T follicular helper cell (primary cell): ENCODE results near the gene MTA1.
A peak's percentile ranks its signal among the peaks of the same experiment; 100 is the strongest.

Experiments used
- DNase-seq: peaks from one replicate; pipeline ENCODE4 v3.0.0-alpha.2; 2020; ENCODE audit warnings: low read depth

MTA1 gene

GRCh38 chr14:105487449-105487985 lies 67.9 kb downstream of the MTA1 start:
- peak; percentile 70 for DNase-seq

DNA sequence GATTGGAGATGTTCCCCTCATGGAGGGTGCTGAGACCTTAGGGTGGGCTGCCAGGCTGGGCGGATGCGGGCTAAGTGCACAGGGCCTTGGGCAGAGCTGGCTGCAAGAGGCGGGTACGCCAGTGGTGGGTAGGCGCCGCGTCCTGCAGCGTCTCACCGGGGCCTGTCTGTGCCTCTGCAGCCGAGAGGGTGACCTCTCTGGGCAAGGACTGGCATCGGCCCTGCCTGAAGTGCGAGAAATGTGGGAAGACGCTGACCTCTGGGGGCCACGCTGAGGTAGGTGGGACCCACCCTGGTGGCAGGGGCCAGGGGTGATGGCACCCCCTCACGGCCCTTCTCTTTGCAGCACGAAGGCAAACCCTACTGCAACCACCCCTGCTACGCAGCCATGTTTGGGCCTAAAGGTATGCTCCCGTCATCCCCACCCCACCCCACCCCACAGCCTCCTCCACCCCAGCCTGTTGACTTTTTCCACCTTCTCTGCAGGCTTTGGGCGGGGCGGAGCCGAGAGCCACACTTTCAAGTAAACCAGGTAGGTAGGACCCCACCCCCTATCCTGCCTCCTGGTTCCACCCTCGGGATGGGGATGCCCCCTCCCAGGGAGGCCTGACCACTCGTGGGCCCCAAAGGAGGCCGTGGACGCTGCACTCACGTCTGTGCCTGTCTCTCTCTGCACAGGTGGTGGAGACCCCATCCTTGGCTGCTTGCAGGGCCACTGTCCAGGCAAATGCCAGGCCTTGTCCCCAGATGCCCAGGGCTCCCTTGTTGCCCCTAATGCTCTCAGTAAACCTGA lies 68.6 kb downstream of the MTA1 start:
- no peak for DNase-seq

DNA sequence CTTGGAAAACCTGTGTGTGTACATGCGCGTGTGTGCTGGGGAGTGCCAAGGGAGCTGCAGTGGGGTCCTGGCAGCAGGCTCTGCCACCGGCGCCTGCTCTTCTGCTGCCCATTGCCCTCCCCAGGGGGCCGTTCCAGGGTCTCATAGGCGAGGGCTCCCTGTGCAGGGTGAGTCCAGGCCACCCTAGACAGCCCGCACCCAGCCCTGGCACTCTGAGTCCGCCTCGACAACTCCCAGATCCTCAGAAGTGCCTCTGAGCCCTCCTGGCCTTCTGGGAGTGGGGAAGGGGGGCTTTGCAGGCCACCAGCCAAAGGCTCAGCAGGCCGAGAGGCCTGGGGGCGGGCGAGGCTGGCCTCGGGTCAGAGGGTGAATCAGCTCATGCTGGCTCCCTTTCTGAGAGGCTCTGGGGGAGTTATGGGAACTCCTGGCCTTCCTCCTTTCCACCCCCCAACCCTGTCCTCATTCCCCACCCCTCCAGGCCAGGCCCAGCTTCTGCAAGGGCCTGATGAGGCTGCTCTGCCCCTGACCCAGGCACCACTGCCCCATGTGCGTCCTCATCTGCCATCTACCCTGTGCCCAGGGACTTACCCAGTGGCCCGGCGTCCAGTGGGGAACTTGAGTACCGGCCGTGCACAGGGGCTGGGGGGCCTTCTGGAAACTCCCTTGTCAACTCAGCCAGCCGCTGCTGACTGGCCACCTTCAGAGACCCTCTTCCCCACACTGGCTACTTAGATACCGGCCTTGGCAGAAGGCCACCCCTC lies 69.3 kb downstream of the MTA1 start:
- no peak for DNase-seq

DNA sequence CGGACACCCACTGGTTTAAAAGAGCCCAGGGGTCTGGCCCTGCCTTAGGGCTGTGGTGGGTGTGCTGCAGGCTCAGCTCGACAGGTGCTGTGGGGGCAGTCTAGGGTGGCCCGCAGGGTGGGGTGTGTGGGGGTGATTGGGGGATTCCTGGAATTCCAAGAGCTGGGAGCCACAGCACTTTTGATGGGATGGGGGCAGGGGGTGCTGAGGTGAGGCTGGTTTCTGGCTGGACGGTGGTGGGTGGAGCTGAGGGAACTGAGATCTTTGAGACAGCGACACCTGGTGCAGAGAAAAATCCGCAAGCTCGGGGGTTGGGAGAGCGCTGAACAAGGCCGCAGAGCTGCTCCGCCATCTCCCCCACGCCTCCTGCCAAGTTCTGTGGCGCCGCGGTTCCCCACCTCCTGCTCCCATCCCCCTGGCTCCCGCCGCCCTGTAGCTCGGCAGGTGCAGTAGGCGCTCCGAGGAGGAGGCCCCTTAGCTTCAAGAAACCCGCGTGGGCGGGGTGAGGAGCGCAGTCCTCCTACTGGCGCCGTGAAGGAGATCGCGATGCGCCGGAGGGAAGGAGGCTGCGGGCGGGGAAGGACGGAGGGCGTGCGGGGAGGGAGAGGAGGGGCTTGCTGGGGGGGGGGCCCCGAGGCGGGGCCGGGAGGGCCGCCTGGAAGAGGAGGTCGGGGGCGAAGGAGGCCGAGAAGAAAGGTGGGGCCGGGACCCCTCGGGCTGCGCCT lies 70.1 kb downstream of the MTA1 start:
- DNase-seq, result peak; percentile 85

DNA sequence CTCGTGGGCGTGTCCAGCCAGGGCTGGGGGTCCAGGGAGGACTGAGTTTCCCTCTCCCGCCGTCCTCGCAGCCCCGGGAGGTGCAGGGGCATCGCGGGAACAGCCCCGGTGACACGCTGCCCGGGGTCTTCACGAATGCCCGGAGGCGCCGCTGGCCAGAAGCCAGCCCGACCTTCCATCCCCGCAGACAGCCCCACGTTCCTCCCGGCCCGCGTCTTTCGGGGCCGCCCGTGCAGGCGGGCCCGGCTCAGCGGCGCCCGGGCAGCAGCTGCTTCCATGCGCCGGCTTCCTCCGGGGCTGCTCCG lies 70.6 kb downstream of the MTA1 start:
- no peak for DNase-seq

DNA sequence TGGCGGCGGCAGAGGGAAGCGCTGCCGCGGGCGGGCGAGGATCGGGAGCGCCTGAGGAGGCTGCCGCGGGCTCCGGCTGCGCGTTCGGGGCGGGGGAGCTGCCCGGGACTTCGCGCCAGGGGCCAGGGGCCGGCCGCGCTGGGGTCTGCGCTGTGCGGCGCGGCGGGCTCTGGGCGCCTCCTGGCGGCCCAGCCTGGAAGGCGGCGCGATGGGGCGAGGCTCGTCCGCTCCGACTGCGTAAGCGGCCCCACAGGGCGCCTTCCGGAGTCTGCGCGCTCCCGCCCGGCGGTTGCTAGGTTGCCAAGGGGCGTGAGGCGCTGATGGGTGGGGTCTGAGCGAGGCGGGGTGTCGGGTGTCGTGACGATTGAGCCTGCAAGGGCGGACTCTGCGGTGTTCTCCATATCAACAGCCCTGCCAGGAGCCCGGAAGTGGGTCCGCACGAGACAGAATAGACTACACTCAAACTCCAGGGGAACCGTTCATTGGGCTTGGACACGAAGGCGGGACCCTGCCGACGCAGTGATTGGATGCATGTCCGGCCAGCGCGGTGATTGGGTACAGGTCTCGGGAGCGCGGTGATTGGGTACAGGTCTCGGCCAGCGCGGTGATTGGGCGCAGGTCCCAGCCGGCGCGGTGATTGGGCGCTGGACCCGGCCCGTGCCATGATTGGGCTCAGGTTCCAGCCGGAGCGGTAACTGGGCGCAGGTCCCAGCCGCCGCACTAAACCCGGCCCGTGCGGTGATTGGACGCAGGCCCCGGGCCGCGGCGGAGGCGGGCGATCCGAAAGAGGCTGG lies 71.1 kb downstream of the MTA1 start, which contains the start of gene TEDC1:
Gene TEDC1, plus strand, starts transcription at position 675 of the 794 bp plus-strand sequence. CDS start 130 bp downstream, outside the sequence.
- DNase-seq, result peak; percentile 98

GRCh38 chr14:105491366-105491973 lies 71.8 kb downstream of the MTA1 start:
- DNase-seq, result peak; percentile 86

DNA sequence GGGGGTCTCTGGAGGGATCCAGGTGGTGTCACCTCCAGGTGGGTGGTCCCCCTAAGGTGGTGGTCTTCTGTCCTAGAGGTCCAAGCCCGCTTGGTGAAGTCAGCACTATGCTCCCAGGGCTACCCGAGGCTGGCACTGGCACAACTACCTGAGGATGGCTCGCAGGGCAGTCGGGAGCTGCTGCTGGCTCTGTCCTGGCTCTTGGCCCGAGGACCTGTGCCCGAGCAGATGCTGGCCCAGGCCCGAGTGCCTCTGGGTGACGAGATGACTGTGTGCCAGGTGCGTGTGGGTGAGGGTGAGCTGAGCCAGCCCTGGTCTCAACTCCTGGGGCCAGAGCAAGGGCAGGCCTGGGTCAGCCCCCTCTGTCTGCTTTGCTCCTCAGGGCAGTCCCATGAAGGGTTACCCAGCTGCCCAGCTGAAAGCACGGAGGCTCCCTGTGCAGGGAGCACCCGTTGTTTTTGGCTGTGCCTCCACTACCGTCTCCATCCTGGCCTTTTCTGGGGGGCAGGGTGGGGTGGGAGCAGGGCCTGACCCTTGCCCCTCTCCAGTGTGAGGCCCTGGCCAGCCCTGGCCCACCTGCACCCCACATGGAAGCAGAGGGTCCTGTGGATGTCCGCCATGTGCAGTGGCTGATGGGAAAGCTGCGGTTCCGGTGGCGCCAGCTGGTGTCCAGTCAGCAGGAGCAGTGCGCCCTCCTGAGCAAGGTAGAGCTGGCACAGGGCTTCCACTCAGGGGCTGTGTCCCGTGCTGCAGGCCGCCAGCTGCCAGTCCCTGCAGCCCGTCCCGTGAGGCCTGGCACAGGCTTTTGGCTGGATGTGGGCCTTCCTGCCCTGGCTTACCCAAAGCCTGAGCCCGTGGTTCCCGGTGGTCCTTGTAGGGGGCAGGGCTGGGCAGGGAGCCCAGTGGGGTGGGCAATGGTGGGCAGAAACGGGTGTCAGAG lies 72.7 kb downstream of the MTA1 start:
- DNase-seq, result no peak

- DNase-seq, result no peak
Measured at GRCh38 chr14:105492971-105493871, 73.6 kb downstream of the MTA1 start.

- DNase-seq, result no peak
Measured at GRCh38 chr14:105493921-105494605, 74.4 kb downstream of the MTA1 start.

- no peak for DNase-seq
Measured at GRCh38 chr14:105494606-105494929, 74.9 kb downstream of the MTA1 start.

DNA sequence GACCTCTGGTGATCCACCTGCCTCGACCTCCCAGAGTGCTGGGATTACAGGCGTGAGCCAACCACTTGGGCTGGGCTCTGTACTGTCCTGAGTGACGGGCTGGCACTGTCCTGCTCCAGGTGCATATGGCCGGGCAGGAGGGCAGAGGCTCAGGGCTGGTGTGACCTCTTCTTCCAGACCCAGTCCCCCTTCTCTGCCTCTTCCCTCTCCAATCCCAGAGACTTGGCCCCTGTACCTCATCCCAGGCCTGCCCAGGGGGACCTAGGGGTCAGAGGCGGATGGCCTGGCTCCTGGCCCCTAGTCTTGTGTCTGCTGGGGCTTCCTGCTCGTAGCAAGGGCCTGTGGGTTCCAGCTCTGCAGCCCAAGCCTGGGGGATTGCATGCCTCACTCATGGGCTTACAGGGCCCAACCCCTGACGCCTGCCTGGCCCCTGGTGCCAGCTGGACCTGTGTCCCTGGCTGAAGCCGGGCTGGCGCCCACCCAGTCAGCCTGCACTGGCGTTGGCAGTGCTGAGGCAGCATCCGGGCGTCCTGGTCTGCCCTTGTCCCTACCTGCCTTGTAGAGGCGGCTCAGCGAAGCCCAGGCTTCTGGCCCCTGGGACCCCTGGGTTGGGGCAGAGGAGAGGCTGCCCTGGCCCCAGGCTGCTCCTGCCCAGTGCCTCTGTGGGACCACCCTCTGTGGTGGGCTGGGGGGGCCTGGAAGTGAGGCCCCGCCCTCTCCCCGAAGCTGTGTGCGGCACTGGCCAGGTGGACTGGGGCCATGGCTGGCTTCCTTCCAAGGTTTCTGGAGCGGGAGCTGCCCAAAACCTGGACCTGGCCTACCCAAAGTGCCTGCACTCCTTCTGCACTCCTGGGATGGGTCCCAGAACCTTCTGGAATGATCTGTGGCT lies 75.7 kb downstream of the MTA1 start:
- DNase-seq, result no peak

- no peak for DNase-seq
Measured at GRCh38 chr14:105495990-105496830, 76.6 kb downstream of the MTA1 start.

- DNase-seq, result no peak
Measured at GRCh38 chr14:105496831-105497591, 77.4 kb downstream of the MTA1 start.

DNA sequence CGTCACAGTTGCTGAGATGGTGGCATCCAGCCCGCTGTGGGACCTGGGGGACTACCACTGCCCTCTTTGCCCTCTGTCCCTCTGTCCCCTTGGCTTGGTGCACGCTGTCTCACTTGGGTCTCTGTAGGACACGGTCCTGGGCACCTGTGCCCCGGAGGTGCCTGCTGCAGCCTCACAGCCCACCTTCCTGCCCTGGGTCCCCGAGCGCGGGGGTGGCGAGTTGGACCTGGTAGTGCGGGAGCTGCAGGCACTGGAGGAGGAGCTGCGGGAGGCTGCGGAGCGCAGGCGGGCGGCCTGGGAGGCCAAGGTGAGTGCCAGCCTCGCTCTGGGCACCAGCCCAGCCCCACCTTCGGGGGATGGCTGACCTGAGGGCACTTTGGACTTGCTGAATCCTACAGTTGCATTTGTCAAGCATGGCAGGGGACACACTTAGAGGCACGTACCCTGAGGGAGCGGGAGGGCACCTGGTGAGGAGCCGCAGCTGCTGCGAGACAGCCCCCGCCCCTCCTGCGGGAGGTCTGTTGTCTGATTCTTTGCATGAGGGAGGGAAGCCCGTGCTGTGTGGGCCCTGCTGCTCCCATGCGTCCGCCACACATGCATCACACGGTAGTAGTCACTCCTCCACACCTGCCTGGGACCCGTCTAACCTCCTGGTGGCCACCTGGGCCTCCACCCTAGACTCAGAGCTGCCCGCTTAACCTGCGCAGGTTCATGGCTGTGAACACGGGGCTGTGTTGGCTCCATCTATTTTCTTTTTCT lies 78.2 kb downstream of the MTA1 start:
- no peak for DNase-seq
